WTC11 (cell line): ENCODE measurements around the gene CD34. TPM values are rescaled to one million over a fixed set of nuclear protein-coding genes. Genes with fewer than 3 reads are reported as not detected.

Experiments
- ATAC-seq: fragments of 200-7000 bp; cut with Tn5 transposase; 2 replicates; pipeline ENCODE4 v1.10.0; 2021; ENCODE audit warnings: mild to moderate bottlenecking, moderate library complexity
- CTCF ChIA-PET: fragments of 300-600 bp; sonication (Branson Sonifier 250); formaldehyde crosslinking; loops from one replicate; lab custom pipeline; 2021; ENCODE audit warnings: antibody characterized with exemption; lab: Charles Lee
- POLR2A ChIA-PET: fragments of 350-600 bp; sonication (Branson Sonifier 250); formaldehyde crosslinking; loops from one replicate; lab custom pipeline; 2021; ENCODE audit warnings: antibody characterized with exemption; lab: Charles Lee
- DNase-seq: peaks from one replicate; pipeline ENCODE4 v3.0.0; 2021; ENCODE audit warnings: low spot score
- H3K27ac Mint-ChIP-seq: 2 replicates; pipeline ENCODE4 v1.8.0; 2021; ENCODE audit warnings: mixed read lengths
- H3K27me3 Mint-ChIP-seq: 2 replicates; pipeline ENCODE4 v1.8.0; 2021; ENCODE audit warnings: low read depth, mild to moderate bottlenecking, moderate library complexity, mixed read lengths
- H3K36me3 Mint-ChIP-seq: 2 replicates; pipeline ENCODE4 v1.8.0; 2021; ENCODE audit warnings: mixed read lengths
- H3K4me1 Mint-ChIP-seq: 2 replicates; pipeline ENCODE4 v1.8.0; 2022; ENCODE audit warnings: mixed read lengths
- H3K4me3 Mint-ChIP-seq: 2 replicates; pipeline ENCODE4 v1.8.0; 2021; ENCODE audit warnings: mild to moderate bottlenecking, moderate library complexity, mixed read lengths
- H3K9me3 Mint-ChIP-seq: 2 replicates; pipeline ENCODE4 v1.8.0; 2021; ENCODE audit warnings: mixed read lengths
- ATF1 ChIP-seq: sonication (generic); formaldehyde crosslinking; IDR thresholded peaks from 2 replicates; pipeline ENCODE4 v1.8.1; 2023; ENCODE audit warnings: mild to moderate bottlenecking, moderate library complexity, missing genetic modification reagents
- ATF6 ChIP-seq: sonication (generic); formaldehyde crosslinking; IDR thresholded peaks from 2 replicates; pipeline ENCODE4 v1.8.1; 2023; ENCODE audit warnings: mild to moderate bottlenecking, missing genetic modification reagents
- ELF4 ChIP-seq: sonication (generic); formaldehyde crosslinking; IDR thresholded peaks from 2 replicates; pipeline ENCODE4 v1.8.1; 2022; ENCODE audit warnings: low read depth, mild to moderate bottlenecking, moderate library complexity, missing genetic modification reagents
- FOXJ3 ChIP-seq: sonication (generic); formaldehyde crosslinking; IDR thresholded peaks from 2 replicates; pipeline ENCODE4 v1.9.0; 2021; ENCODE audit warnings: missing genetic modification reagents, mild to moderate bottlenecking, borderline replicate concordance
- FOXK1 ChIP-seq: sonication (generic); formaldehyde crosslinking; IDR thresholded peaks from 2 replicates; pipeline ENCODE4 v1.8.0; 2022; ENCODE audit warnings: mild to moderate bottlenecking, moderate library complexity, missing genetic modification reagents
- IRF1 ChIP-seq: sonication (generic); formaldehyde crosslinking; IDR thresholded peaks from 2 replicates; pipeline ENCODE4 v1.8.0; 2023; ENCODE audit warnings: missing genetic modification reagents
- JAZF1 ChIP-seq: fragments of 250-450 bp; sonication (Bioruptor Pico); IDR thresholded peaks from 2 replicates; pipeline ENCODE4 v1.9.0; 2021; ENCODE audit warnings: moderate library complexity, mild to moderate bottlenecking, inconsistent platforms
- MAX ChIP-seq: sonication (generic); formaldehyde crosslinking; IDR thresholded peaks from 2 replicates; pipeline ENCODE4 v1.8.0; 2022; ENCODE audit warnings: mild to moderate bottlenecking, missing genetic modification reagents
- MYBL2 ChIP-seq: sonication (generic); formaldehyde crosslinking; IDR thresholded peaks from 2 replicates; pipeline ENCODE4 v1.8.1; 2023; ENCODE audit warnings: mild to moderate bottlenecking, moderate library complexity, missing genetic modification reagents
- NFE2L1 ChIP-seq: sonication (generic); formaldehyde crosslinking; IDR thresholded peaks from 2 replicates; pipeline ENCODE4 v1.8.1; 2023; ENCODE audit warnings: missing genetic modification reagents
- RORB ChIP-seq: fragments of 250-450 bp; sonication (Bioruptor Pico); IDR thresholded peaks from 2 replicates; pipeline ENCODE4 v1.9.0; 2021; ENCODE audit warnings: mild to moderate bottlenecking
- SMAD3 ChIP-seq: sonication (generic); formaldehyde crosslinking; IDR thresholded peaks from 2 replicates; pipeline ENCODE4 v1.8.0; 2022; ENCODE audit warnings: missing genetic modification reagents, mild to moderate bottlenecking, borderline replicate concordance
- SMAD4 ChIP-seq: sonication (generic); formaldehyde crosslinking; IDR thresholded peaks from 2 replicates; pipeline ENCODE4 v1.8.0; 2022; ENCODE audit warnings: mild to moderate bottlenecking, missing genetic modification reagents
- TCF7 ChIP-seq: sonication (generic); formaldehyde crosslinking; IDR thresholded peaks from 2 replicates; pipeline ENCODE4 v1.8.0; 2022; ENCODE audit warnings: mild to moderate bottlenecking, low read depth, missing genetic modification reagents, moderate library complexity
- TEAD1 ChIP-seq: sonication (generic); formaldehyde crosslinking; IDR thresholded peaks from 2 replicates; pipeline ENCODE4 v1.8.0; 2022; ENCODE audit warnings: mild to moderate bottlenecking, missing genetic modification reagents
- ZBTB21 ChIP-seq: sonication (generic); formaldehyde crosslinking; IDR thresholded peaks from 2 replicates; pipeline ENCODE4 v1.8.1; 2023; ENCODE audit warnings: mild to moderate bottlenecking, missing genetic modification reagents, borderline replicate concordance
- ZNF317 ChIP-seq: sonication (generic); formaldehyde crosslinking; IDR thresholded peaks from 2 replicates; pipeline ENCODE4 v1.8.1; 2023; ENCODE audit warnings: low read depth, mild to moderate bottlenecking, moderate library complexity, missing genetic modification reagents, borderline replicate concordance
- ZNF423 ChIP-seq: fragments of 250-450 bp; sonication (Bioruptor Pico); IDR thresholded peaks from 2 replicates; pipeline ENCODE4 v2.1.2; 2022; ENCODE audit warnings: mild to moderate bottlenecking, moderate library complexity
- ZNF532 ChIP-seq: fragments of 250-450 bp; sonication (Bioruptor Pico); IDR thresholded peaks from 2 replicates; pipeline ENCODE4 v1.9.0; 2021; ENCODE audit warnings: mild to moderate bottlenecking, borderline replicate concordance
- total RNA-seq: library from RNA; stranded (reverse); gene quantifications from 3 replicates; pipeline ENCODE4 v1.2.3, GENCODE V29; 2021
- TF ChIP-seq, protein P1 (sequence below): fragments of 250-450 bp; sonication (Bioruptor Pico); IDR thresholded peaks from 2 replicates; pipeline ENCODE4 v1.8.0; 2021; ENCODE audit warnings: mild to moderate bottlenecking
- TF ChIP-seq, protein P2 (sequence below): sonication (generic); formaldehyde crosslinking; IDR thresholded peaks from 2 replicates; pipeline ENCODE4 v1.8.1; 2023; ENCODE audit warnings: mild to moderate bottlenecking, missing genetic modification reagents, moderate library complexity
- TF ChIP-seq, protein P3 (sequence below): sonication (generic); formaldehyde crosslinking; IDR thresholded peaks from 2 replicates; pipeline ENCODE4 v1.8.0; 2022; ENCODE audit warnings: mild to moderate bottlenecking, missing genetic modification reagents
- TF ChIP-seq, protein P4 (sequence below): sonication (generic); formaldehyde crosslinking; IDR thresholded peaks from 2 replicates; pipeline ENCODE4 v1.8.1; 2023; ENCODE audit warnings: mild to moderate bottlenecking, moderate library complexity, missing genetic modification reagents

The CD34 gene
- total RNA-seq, 1 experiment from 2014 or later = 0.35 TPM

DNA sequence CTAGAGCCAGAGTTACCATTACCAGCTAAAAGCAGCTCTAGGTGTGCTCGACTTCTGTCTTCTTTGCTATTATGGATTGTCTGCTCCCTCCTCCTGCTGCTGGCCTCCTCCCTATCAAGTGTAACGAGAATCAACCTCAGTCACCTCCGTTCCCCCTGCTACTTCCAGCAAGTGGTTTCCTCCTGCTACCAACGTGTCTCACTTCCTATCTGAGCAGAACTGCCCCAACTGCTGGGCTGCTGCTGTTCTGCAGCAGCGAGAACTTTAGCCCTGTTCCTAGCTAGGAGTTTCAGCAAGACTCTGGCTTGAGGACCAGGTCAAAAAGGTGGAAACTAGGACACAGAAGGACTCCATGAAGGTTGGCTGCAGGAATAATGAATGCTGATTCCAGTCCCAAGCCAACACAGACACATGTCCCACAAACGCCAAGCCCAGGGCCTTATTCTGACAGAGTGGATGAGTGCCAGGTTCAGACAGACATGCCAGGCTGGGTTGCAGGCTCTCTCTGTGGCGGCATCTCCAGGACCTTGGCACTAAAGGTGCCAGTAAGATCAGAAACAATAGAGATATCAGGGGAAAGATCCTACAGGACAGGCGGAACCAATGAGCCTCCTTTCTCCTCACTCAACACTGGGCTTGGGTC, 46.9 kb downstream of the CD34 start:
- H3K27me3 Mint-ChIP-seq = peaks cover 5% of the 10 kb centered on the region
- no peak overlapping the region for H3K4me3 Mint-ChIP-seq
- no peak for DNase-seq
- H3K36me3 Mint-ChIP-seq = no peaks in the 10 kb centered on the region
- CTCF ChIA-PET = interaction anchor here (0.6 kb wide), 1 partner anchor 331 kb away, joined by 5 read pairs; no protein-coding TSS in a partner anchor
- H3K27ac Mint-ChIP-seq = no peak overlapping the region
- peaks cover 3% of the 10 kb centered on the region; the same call in 1 of the 2 replicates for H3K4me1 Mint-ChIP-seq
- TF ChIP-seq NFE2L1 = no peak
- TF ChIP-seq MAX = no peak
- TF ChIP-seq, protein P1, sequence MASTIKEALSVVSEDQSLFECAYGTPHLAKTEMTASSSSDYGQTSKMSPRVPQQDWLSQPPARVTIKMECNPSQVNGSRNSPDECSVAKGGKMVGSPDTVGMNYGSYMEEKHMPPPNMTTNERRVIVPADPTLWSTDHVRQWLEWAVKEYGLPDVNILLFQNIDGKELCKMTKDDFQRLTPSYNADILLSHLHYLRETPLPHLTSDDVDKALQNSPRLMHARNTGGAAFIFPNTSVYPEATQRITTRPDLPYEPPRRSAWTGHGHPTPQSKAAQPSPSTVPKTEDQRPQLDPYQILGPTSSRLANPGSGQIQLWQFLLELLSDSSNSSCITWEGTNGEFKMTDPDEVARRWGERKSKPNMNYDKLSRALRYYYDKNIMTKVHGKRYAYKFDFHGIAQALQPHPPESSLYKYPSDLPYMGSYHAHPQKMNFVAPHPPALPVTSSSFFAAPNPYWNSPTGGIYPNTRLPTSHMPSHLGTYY (CRISPR knock-in tag) = no peak
- TF ChIP-seq FOXK1 (CRISPR knock-in tag) = no peak
- TF ChIP-seq, protein P2, sequence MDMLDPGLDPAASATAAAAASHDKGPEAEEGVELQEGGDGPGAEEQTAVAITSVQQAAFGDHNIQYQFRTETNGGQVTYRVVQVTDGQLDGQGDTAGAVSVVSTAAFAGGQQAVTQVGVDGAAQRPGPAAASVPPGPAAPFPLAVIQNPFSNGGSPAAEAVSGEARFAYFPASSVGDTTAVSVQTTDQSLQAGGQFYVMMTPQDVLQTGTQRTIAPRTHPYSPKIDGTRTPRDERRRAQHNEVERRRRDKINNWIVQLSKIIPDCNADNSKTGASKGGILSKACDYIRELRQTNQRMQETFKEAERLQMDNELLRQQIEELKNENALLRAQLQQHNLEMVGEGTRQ = no peak
- TF ChIP-seq, protein P3, sequence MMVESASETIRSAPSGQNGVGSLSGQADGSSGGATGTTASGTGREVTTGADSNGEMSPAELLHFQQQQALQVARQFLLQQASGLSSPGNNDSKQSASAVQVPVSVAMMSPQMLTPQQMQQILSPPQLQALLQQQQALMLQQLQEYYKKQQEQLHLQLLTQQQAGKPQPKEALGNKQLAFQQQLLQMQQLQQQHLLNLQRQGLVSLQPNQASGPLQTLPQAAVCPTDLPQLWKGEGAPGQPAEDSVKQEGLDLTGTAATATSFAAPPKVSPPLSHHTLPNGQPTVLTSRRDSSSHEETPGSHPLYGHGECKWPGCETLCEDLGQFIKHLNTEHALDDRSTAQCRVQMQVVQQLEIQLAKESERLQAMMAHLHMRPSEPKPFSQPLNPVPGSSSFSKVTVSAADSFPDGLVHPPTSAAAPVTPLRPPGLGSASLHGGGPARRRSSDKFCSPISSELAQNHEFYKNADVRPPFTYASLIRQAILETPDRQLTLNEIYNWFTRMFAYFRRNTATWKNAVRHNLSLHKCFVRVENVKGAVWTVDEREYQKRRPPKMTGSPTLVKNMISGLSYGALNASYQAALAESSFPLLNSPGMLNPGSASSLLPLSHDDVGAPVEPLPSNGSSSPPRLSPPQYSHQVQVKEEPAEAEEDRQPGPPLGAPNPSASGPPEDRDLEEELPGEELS (CRISPR knock-in tag) = no peak
- TF ChIP-seq SMAD3 (CRISPR knock-in tag) = no peak
- TF ChIP-seq TCF7 = no peak
- no peak for TF ChIP-seq JAZF1
- no peak for TF ChIP-seq SMAD4
- no peak for TF ChIP-seq ATF6 (CRISPR knock-in tag)
- TF ChIP-seq TEAD1 (CRISPR knock-in tag) = no peak
- no peak for TF ChIP-seq FOXJ3
- TF ChIP-seq ATF1 = no peak
- TF ChIP-seq, all 79 proteins: peak for 0
- POLR2A ChIA-PET = no interaction called here
- H3K9me3 Mint-ChIP-seq = no peaks in the 10 kb centered on the region
- no peak for ATAC-seq

GRCh38 chr1:207862241-207862787, 48.6 kb downstream of the CD34 start:
- no peaks in the 10 kb centered on the region for H3K27me3 Mint-ChIP-seq
- H3K9me3 Mint-ChIP-seq = no peaks in the 10 kb centered on the region
- ChIA-PET POLR2A (no interaction called here), CTCF (interaction anchor here (1.0 to 1.1 kb wide), 3 partner anchors 9 to 136 kb away, joined by 3 to 5 read pairs (median 3); no protein-coding TSS in a partner anchor)
- H3K27ac Mint-ChIP-seq = no peak overlapping the region
- no peak overlapping the region for H3K4me3 Mint-ChIP-seq
- H3K36me3 Mint-ChIP-seq = no peaks in the 10 kb centered on the region
- no peaks in the 10 kb centered on the region for H3K4me1 Mint-ChIP-seq
- DNase-seq = no peak
- ATAC-seq = no peak
- TF ChIP-seq IRF1 (CRISPR knock-in tag) (no peak), ELF4 (no peak), ZNF317 (no peak), ZNF532 (CRISPR knock-in tag) (no peak), MYBL2 (CRISPR knock-in tag) (no peak), ZBTB21 (CRISPR knock-in tag) (no peak), ZNF423 (CRISPR knock-in tag) (no peak), RORB (CRISPR knock-in tag) (no peak)
- TF ChIP-seq, protein P4, sequence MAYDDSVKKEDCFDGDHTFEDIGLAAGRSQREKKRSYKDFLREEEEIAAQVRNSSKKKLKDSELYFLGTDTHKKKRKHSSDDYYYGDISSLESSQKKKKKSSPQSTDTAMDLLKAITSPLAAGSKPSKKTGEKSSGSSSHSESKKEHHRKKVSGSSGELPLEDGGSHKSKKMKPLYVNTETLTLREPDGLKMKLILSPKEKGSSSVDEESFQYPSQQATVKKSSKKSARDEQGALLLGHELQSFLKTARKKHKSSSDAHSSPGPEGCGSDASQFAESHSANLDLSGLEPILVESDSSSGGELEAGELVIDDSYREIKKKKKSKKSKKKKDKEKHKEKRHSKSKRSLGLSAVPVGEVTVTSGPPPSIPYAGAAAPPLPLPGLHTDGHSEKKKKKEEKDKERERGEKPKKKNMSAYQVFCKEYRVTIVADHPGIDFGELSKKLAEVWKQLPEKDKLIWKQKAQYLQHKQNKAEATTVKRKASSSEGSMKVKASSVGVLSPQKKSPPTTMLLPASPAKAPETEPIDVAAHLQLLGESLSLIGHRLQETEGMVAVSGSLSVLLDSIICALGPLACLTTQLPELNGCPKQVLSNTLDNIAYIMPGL (CRISPR knock-in tag) = no peak
